ENCODE results near the gene PDE10A. TPM values are rescaled to one million over a fixed set of nuclear protein-coding genes. Genes with fewer than 3 reads are reported as not detected.

The PDE10A gene
- total and polyA plus RNA-seq, 2 of the 8 experiments (the other 6 are each of a cell fraction or from before 2014, with no cell fraction given), result 1.1 to 2.4 TPM

DNA sequence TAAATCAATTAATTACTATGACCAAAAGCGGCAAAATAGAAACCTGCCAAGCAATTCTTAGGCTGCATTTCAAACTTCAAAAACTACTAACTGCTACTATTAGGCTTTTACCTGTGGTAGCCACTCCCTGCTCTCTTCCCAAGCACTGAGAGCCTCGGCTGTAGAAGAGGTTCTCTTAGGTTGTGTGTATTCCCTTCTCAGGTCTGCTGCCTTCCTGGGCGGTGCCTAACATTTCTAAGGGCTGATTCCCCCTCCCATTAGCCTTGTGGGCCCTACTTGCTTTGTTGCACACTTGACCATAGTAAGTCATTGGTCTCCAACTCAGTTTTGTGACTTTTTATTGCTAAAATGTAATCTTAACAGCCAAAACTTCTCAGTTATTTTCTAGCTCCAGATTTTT lies 207.6 kb downstream of the PDE10A start:
- H3K23me2 ChIP-seq (ENCODE audit: low read depth, low read length), result 0 out of 2 replicates have a peak, but pooled peaks cover 2% of the 10 kb centered on the region
- FAIRE-seq, result no peak
- H3K36me3 ChIP-seq (ENCODE audit: control insufficient read depth in 2 of 4, insufficient read depth in 4 of 4, low read length in 3 of 4), result no peaks in the 10 kb centered on the region
- H3K27me3 ChIP-seq (replicated peaks in 1 of 4; ENCODE audit: control insufficient read depth in 3 of 4, extremely low read depth in 1 of 4, insufficient read depth in 3 of 4, low read length in 3 of 4), result peaks cover 0 to 4% (median 0%) of the 10 kb centered on the region in 4 experiments; a peak in 2 of 7 replicates
- no peak for DNase-seq (ENCODE audit: low read depth in 1 of 2, low spot score in 2 of 2)
- no peaks in the 10 kb centered on the region for H3K9me3 ChIP-seq (ENCODE audit: insufficient read depth in 2 of 2, low read depth in 1 of 2, low read length in 1 of 2)
- H4K8ac ChIP-seq (ENCODE audit: extremely low read depth, insufficient read depth, low read length), result no peak overlapping the region
- POLR2A ChIA-PET (ENCODE audit: partially characterized antibody), result no interaction called here
- no peak overlapping the region for H2AK5ac ChIP-seq (ENCODE audit: low read depth, low read length)
- no peak overlapping the region for H4K91ac ChIP-seq (replicated peaks; ENCODE audit: insufficient read length, low read length)
- H2AFZ ChIP-seq (ENCODE audit: low read length), result no peak overlapping the region
- CTCF ChIA-PET (ENCODE audit: partially characterized antibody), result interaction anchor here (1.4 to 3.4 kb wide), 2 partner anchors 8 to 17 kb away, joined by 3 to 24 read pairs; no protein-coding TSS in a partner anchor
- no peak overlapping the region for H2BK20ac ChIP-seq (ENCODE audit: low read length)
- no peak overlapping the region for H3K23ac ChIP-seq (ENCODE audit: insufficient read length)
- H3K18ac ChIP-seq (ENCODE audit: extremely low read depth, low read length), result no peak overlapping the region
- no peak overlapping the region for H3K4me3 ChIP-seq (ENCODE audit: extremely low read depth in 1 of 4, insufficient read depth in 2 of 4, low read depth in 3 of 4, low read length in 4 of 4)
- H4K5ac ChIP-seq (ENCODE audit: insufficient read length, low read depth, low read length), result no peak overlapping the region
- no peak overlapping the region for H3K27ac ChIP-seq (ENCODE audit: low read depth, low read length)
- no peaks in the 10 kb centered on the region for H3K4me1 ChIP-seq (replicated peaks in 1 of 4; ENCODE audit: control insufficient read depth in 3 of 4, insufficient read depth in 4 of 4, low read length in 3 of 4)
- no peak overlapping the region for H3K4ac ChIP-seq (replicated peaks; ENCODE audit: insufficient read length, low read depth, low read length)
- no peak overlapping the region for H2BK5ac ChIP-seq (ENCODE audit: low read depth, low read length)
- H3K56ac ChIP-seq (replicated peaks; ENCODE audit: insufficient read length, low read depth, low read length), result no peak overlapping the region
- 93% methylated on average over 3 of the region's 3 CpGs; no CpG with 5 or more reads in 1 of the 2 experiments for WGBS, 2 experiments (ENCODE audit: extremely low coverage in 1 of 2, insufficient coverage in 1 of 2, insufficient read length in 1 of 2, insufficient replicate concordance in 2 of 2, low coverage in 1 of 2, low lambda C conversion rate in 2 of 2, missing lambda C conversion rate in 1 of 2)
- H2BK15ac ChIP-seq (ENCODE audit: low read length), result no peak overlapping the region
- H3K14ac ChIP-seq (ENCODE audit: insufficient read length), result no peak overlapping the region
- TF ChIP-seq, protein P1, sequence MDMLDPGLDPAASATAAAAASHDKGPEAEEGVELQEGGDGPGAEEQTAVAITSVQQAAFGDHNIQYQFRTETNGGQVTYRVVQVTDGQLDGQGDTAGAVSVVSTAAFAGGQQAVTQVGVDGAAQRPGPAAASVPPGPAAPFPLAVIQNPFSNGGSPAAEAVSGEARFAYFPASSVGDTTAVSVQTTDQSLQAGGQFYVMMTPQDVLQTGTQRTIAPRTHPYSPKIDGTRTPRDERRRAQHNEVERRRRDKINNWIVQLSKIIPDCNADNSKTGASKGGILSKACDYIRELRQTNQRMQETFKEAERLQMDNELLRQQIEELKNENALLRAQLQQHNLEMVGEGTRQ (IDR thresholded peaks at IDR 0.05; ENCODE audit: low read length), result no peak
- TF ChIP-seq RFX5 (IDR thresholded peaks at IDR 0.05; ENCODE audit: borderline replicate concordance, low read depth, low read length), result no peak
- no peak for TF ChIP-seq SP1 (IDR thresholded peaks at IDR 0.05; ENCODE audit: low read depth, low read length)
- TF ChIP-seq CTBP2 (IDR thresholded peaks at IDR 0.05; ENCODE audit: borderline replicate concordance, insufficient read depth, insufficient read length, low read length), result no peak
- TF ChIP-seq SAP30 (IDR thresholded peaks at IDR 0.05; ENCODE audit: insufficient read depth, insufficient replicate concordance, low read length), result no peak
- no peak for TF ChIP-seq POLR2A (IDR thresholded peaks at IDR 0.05; ENCODE audit: control extremely low read depth in 1 of 2, low read depth in 2 of 2, low read length in 2 of 2)
- no peak for TF ChIP-seq TCF12 (IDR thresholded peaks at IDR 0.05; ENCODE audit: low read depth, low read length)
- no peak for TF ChIP-seq NRF1 (IDR thresholded peaks at IDR 0.05; ENCODE audit: low read depth, low read length)
- no peak for TF ChIP-seq EP300 (IDR thresholded peaks at IDR 0.05; ENCODE audit: borderline replicate concordance in 1 of 2, low read depth in 2 of 2, low read length in 2 of 2)
- no peak for TF ChIP-seq BRCA1 (IDR thresholded peaks at IDR 0.05; ENCODE audit: low read depth, low read length)
- TF ChIP-seq RNF2 (IDR thresholded peaks at IDR 0.05; ENCODE audit: borderline replicate concordance, low read depth, low read length, missing control alignments, poor library complexity, severe bottlenecking), result no peak
- no peak overlapping the region for H3K4me2 ChIP-seq (ENCODE audit: insufficient read depth in 1 of 2, low read depth in 2 of 2, low read length in 2 of 2)
- H2BK12ac ChIP-seq (ENCODE audit: low read depth, low read length), result no peak overlapping the region
- H2BK120ac ChIP-seq (replicated peaks; ENCODE audit: low read depth, low read length), result no peak overlapping the region
- H4K20me1 ChIP-seq (replicated peaks in 1 of 2; ENCODE audit: control insufficient read depth in 1 of 2, insufficient read depth in 2 of 2, low read length in 2 of 2), result no peaks in the 10 kb centered on the region
- H3K79me1 ChIP-seq (ENCODE audit: low read depth, low read length), result no peaks in the 10 kb centered on the region
- H3K79me2 ChIP-seq (ENCODE audit: control insufficient read depth in 1 of 2, insufficient read depth in 2 of 2, low read length in 2 of 2), result no peaks in the 10 kb centered on the region
- no peak overlapping the region for H3K9ac ChIP-seq (replicated peaks in 1 of 4; ENCODE audit: extremely low read depth in 1 of 4, low read depth in 3 of 4, low read length in 3 of 4)
